Esophagus (tissue), 2 donors: ENCODE measurements around the gene TGFA. TPM values are rescaled to one million over a fixed set of nuclear protein-coding genes. Genes with fewer than 3 reads are reported as not detected.

Experiments used
- H3K27ac ChIP-seq, 2 donors: one replicate each; pipeline ENCODE4 v1.5.1; 2013; ENCODE audit warnings: low read depth in 2 of 2, mild to moderate bottlenecking in 2 of 2, inconsistent platforms in 1 of 2, low read length in 1 of 2, moderate library complexity in 1 of 2
- H3K27me3 ChIP-seq, 2 donors: one replicate each; pipeline ENCODE4 v1.6.1; 2013; ENCODE audit warnings: low read length in 2 of 2, control low read depth in 1 of 2, mild to moderate bottlenecking in 1 of 2; ENCODE audit not compliant: insufficient read depth in 2 of 2, control insufficient read depth in 1 of 2
- H3K36me3 ChIP-seq, 2 donors: one replicate each; pipeline ENCODE4 v1.6.1; 2013; ENCODE audit warnings: low read length in 1 of 2; ENCODE audit not compliant: control insufficient read depth in 2 of 2, insufficient read depth in 2 of 2
- H3K4me1 ChIP-seq, 2 donors: one replicate each; pipeline ENCODE4 v1.6.1; 2013; ENCODE audit warnings: low read length in 1 of 2; ENCODE audit not compliant: control insufficient read depth in 2 of 2, insufficient read depth in 2 of 2
- H3K4me3 ChIP-seq, 2 donors: one replicate each; pipeline ENCODE4 v1.5.1; 2013; ENCODE audit warnings: low read length in 2 of 2, mild to moderate bottlenecking in 2 of 2, low read depth in 1 of 2, moderate library complexity in 1 of 2
- H3K9me3 ChIP-seq, 2 donors: one replicate each; pipeline ENCODE4 v1.6.1; 2013; ENCODE audit warnings: mild to moderate bottlenecking in 2 of 2, low read depth in 1 of 2, low read length in 1 of 2, moderate library complexity in 1 of 2; ENCODE audit not compliant: control insufficient read depth in 2 of 2, insufficient read depth in 1 of 2
- WGBS, 2 donors: extraction: QIAGEN DNeasy Blood & Tissue Kit; methylation state at CpG; one replicate each; pipeline ENCODE4 v1.1.7; 2013; 5-methylcytosine and 5-hydroxymethylcytosine counted together
- polyA plus RNA-seq, 2 donors: library from polyadenylated mRNA; stranded (reverse); fragments of 200-250 nt; gene quantifications; one replicate each; pipeline ENCODE4 v1.2.3, GENCODE V29; 2013
- donor health status: healthy with polysubstance abuse.
- donor health status: Bipolar disorder and iron deficiency.

The TGFA gene
- polyA plus RNA-seq, 2 donors: 16.3 to 24.7 TPM

GRCh38 chr2:70569559-70569958 is 15.9 kb upstream of the TGFA start:
- peak overlapping the region; percentile 44 to 50 for H3K27ac ChIP-seq
- no peak overlapping the region for H3K4me3 ChIP-seq
- H3K4me1 ChIP-seq: peaks cover 0 to 5% of the 10 kb centered on the region in 2 donors
- 76 to 78% methylated on average over 6 of the region's 6 CpGs for WGBS, 2 donors
- H3K9me3 ChIP-seq: no peaks in the 10 kb centered on the region
- H3K27me3 ChIP-seq: no peaks in the 10 kb centered on the region
- no peaks in the 10 kb centered on the region for H3K36me3 ChIP-seq

- WGBS, 2 donors: 84 to 86% methylated on average over 2 of the region's 2 CpGs
- no peaks in the 10 kb centered on the region for H3K36me3 ChIP-seq
- no peak overlapping the region for H3K4me3 ChIP-seq
- no peaks in the 10 kb centered on the region for H3K27me3 ChIP-seq
- H3K27ac ChIP-seq: no peak overlapping the region
- no peaks in the 10 kb centered on the region for H3K9me3 ChIP-seq
- H3K4me1 ChIP-seq: peaks cover 0 to 5% of the 10 kb centered on the region in 2 donors
Observed at GRCh38 chr2:70566906-70567305, 13.3 kb upstream of the TGFA start.

GRCh38 chr2:70566464-70566863 is 12.8 kb upstream of the TGFA start:
- Histone ChIP-seq H3K36me3 (no peaks in the 10 kb centered on the region), H3K4me1 (peaks cover 0 to 5% of the 10 kb centered on the region in 2 donors), H3K9me3 (no peaks in the 10 kb centered on the region), H3K27ac (no peak overlapping the region), H3K4me3 (no peak overlapping the region), H3K27me3 (no peaks in the 10 kb centered on the region)
- 93% methylated on average over 3 of the region's 3 CpGs for WGBS, 2 donors

GRCh38 chr2:70565039-70565731 is 11.6 kb upstream of the TGFA start:
- H3K4me1 ChIP-seq: no peaks in the 10 kb centered on the region
- H3K27ac ChIP-seq: no peak overlapping the region
- no peaks in the 10 kb centered on the region for H3K27me3 ChIP-seq
- no peaks in the 10 kb centered on the region for H3K9me3 ChIP-seq
- 79 to 82% methylated on average over 9 of the region's 9 CpGs for WGBS, 2 donors
- H3K4me3 ChIP-seq: no peak overlapping the region
- no peaks in the 10 kb centered on the region for H3K36me3 ChIP-seq

- no peak overlapping the region for H3K27ac ChIP-seq
- H3K4me3 ChIP-seq: no peak overlapping the region
- H3K27me3 ChIP-seq: no peaks in the 10 kb centered on the region
- no peaks in the 10 kb centered on the region for H3K9me3 ChIP-seq
- no peaks in the 10 kb centered on the region for H3K36me3 ChIP-seq
- H3K4me1 ChIP-seq: peaks cover 0 to 2% of the 10 kb centered on the region in 2 donors
Observed at GRCh38 chr2:70561893-70562292, 8.3 kb upstream of the TGFA start.

- Histone ChIP-seq H3K27me3 (no peaks in the 10 kb centered on the region), H3K4me3 (no peak overlapping the region), H3K36me3 (no peaks in the 10 kb centered on the region), H3K27ac (no peak overlapping the region), H3K9me3 (no peaks in the 10 kb centered on the region), H3K4me1 (peaks cover 0 to 2% of the 10 kb centered on the region in 2 donors)
- WGBS, 2 donors: 75 to 79% methylated on average over 2 of the region's 2 CpGs
Observed at GRCh38 chr2:70560442-70560841, 6.8 kb upstream of the TGFA start.

GRCh38 chr2:70560040-70560439 is 6.4 kb upstream of the TGFA start:
- Histone ChIP-seq H3K27me3 (no peaks in the 10 kb centered on the region), H3K36me3 (no peaks in the 10 kb centered on the region), H3K4me1 (peaks cover 0 to 2% of the 10 kb centered on the region in 2 donors), H3K27ac (no peak overlapping the region), H3K4me3 (no peak overlapping the region), H3K9me3 (no peaks in the 10 kb centered on the region)
- WGBS, 2 donors: 78 to 83% methylated on average over 2 of the region's 2 CpGs

- no peak overlapping the region for H3K27ac ChIP-seq
- no peak overlapping the region for H3K4me3 ChIP-seq
- no peaks in the 10 kb centered on the region for H3K9me3 ChIP-seq
- H3K4me1 ChIP-seq: peaks cover 0 to 7% of the 10 kb centered on the region in 2 donors
- H3K36me3 ChIP-seq: no peaks in the 10 kb centered on the region
- H3K27me3 ChIP-seq: no peaks in the 10 kb centered on the region
- 55 to 62% methylated on average over 5 of the region's 5 CpGs for WGBS, 2 donors
Observed at GRCh38 chr2:70558195-70558808, 4.7 kb upstream of the TGFA start.

GRCh38 chr2:70557171-70557838 is 3.7 kb upstream of the TGFA start:
- Histone ChIP-seq H3K4me3 (no peak overlapping the region), H3K27me3 (no peaks in the 10 kb centered on the region), H3K27ac (peak overlapping the region; percentile 30 to 66), H3K9me3 (peaks cover 0 to 2% of the 10 kb centered on the region in 2 donors), H3K4me1 (peaks cover 2 to 7% of the 10 kb centered on the region in 2 donors), H3K36me3 (no peaks in the 10 kb centered on the region)
- WGBS, 2 donors: 39 to 42% methylated on average over 6 of the region's 6 CpGs
